GM19467 (cell line): ENCODE results near the gene CHST6.
"Not testable (repeated sequence)": the region's sequence is repeated elsewhere in the genome, so short reads cannot be mapped to it uniquely, and the experiment has no call there.

Experiments
- ATAC-seq: cut with Tn5 transposase; IDR thresholded peaks from one replicate; pipeline ENCODE4 v1.9.1; 2021; ENCODE audit warnings: mild to moderate bottlenecking, moderate library complexity; ENCODE audit not compliant: unreplicated experiment

The CHST6 gene

GRCh38 chr16:75495076-75495674, at the start of gene CHST6:
Gene CHST6 (minus strand): TSS chr16:75495441. CDS start chr16:75479828, 15,613 bp downstream.
- peak; percentile 65 for ATAC-seq

GRCh38 chr16:75542462-75542861, 47.2 kb upstream of the CHST6 start:
- ATAC-seq, result not testable (repeated sequence)

DNA sequence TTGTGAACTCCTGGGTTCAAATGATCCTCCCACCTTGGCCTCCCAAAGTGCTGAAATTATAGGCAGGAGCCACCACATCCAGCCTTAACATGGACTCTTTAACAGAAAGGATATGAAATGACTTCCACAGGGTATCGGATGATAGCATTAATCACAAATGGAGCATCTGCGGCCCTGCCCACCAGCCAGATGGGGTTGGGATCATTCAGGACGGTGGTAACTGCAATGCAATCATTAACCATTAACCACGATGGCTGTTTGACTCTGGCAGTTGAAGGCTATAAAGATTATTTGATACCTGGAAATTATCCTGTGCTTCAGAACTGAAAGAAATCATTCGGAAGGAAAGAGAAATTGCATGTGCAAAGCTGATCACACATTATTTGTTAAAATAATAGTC, 46.0 kb upstream of the CHST6 start:
- no peak for ATAC-seq

DNA sequence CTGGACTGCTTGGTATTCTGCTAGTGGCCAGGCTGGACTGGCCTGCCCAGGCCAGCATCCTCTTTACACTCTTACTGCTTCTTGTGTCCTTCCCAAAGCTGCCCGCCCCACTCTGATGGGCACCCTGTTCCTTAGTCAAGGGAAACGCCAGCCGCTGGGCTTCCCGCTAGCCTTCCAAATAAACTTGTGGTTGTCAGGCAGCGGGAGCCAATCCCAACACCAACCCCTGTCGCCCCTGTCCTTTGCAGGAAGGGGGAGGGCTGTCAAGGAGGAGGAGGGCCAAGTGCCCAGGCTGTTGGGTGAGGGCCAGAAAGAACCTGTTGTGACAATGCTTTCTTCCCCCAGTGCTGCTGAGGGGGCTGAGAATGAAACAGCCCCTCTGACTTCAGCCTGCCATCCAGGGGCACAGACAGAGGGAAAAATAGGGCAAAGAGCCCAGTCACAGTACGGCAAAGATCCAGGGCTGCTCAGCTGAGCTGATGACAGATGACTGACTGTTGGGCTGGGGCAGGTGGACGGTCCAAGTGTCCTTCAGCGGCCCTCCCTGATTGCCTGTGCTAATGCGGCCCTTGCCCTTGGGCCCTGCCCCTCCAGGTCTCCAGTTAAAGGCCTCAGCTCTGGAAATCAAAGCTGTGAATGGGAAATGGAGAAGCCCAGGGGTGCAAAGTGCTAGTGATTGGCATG, 43.8 kb upstream of the CHST6 start:
- ATAC-seq, result not testable (repeated sequence)

DNA sequence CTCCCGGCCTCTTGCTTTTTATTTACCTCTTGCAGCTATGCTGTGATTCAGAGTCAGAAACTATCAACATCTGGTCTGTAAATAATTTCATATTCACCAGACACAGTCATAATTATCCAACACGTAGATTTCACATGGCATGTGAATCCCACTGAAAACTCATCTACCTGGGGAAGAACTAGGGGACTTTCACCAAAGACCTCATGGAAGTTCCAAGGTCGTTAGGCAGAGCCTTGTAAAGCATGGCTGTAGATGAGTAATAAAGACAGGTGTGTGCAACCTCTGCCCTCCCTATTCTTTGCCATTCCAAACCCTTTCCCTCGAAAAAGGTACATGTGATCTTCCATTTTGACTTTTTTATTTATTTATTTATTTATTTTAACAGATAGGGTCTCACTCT, 42.5 kb upstream of the CHST6 start:
- no peak for ATAC-seq

DNA sequence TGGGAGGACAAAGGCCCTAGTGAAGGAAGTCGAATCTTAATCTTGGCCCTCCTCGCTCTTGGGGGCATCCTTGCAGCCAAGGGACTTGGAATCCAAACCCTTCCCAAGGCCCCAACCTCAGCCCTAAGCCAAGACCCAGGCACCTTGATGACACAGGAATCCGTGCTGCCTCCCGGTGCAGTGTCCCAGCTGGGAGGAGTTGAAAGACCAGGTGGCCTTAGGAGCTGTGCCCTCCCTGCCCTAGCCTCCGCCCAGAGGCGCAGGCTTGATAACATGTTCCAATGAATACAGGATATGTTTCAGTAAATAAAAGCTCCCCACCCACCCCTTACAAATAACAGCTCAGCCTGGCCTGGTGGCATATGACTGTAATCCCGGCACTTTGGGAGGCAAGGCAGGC, 40.7 kb upstream of the CHST6 start, which contains the start of gene CHST5:
CHST5 (minus strand) TSS at position 208 of the 400 bp plus-strand sequence. CDS start 5,724 bp downstream, outside the sequence.
- ATAC-seq, result no peak

GRCh38 chr16:75535211-75535843, 40.1 kb upstream of the CHST6 start:
- no peak for ATAC-seq

DNA sequence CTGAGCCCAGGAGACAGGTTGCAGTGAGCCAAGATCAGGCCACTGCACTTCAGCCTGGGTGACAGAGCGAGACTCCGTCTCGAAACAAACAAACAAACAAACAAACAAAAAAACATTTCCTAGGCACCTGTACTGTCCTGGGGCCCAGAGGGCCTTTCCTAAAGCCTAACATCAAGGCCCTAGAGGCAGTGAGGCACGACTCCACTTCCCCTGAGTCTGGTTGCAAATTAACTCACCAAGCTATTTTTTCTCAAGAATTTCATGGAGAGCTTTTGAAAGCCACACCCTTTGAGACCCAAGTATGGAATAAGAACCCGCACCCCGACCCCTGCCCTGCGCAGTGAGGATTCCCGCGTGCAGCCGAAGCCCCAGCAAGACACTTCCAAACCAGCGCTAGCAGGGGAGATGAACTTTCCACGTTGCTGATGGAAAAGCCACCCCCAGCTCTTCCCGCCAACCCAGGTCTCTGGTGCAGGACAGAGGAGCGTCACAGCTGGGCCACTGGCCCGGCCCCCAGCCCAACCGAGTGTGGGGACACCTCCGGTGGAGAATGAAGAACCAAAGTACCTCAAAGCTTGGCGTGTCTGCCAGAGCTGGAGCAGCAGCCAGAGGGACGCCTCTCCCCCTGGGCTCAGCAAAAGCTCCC, 39.4 kb upstream of the CHST6 start:
- no peak for ATAC-seq

DNA sequence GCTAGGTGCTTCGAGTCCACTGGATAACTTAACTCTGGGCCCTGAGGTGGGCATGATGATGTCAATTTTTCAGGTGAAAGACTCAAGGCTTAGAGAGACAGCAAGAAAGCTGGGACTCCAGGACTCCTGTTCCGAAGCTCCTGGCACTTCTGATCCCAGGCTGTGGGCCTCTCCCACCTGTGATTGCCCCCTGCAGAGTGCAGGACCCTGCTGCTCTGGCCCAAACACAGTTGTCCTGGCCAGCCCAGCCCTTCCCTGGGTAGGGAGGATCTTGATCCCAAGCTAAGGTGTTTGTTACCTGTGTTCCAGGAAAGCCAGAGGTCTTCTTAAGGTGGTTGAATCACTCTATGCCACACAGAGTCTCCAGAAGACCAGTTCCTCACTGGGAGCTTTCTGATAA, 37.5 kb upstream of the CHST6 start:
- ATAC-seq, result no peak

DNA sequence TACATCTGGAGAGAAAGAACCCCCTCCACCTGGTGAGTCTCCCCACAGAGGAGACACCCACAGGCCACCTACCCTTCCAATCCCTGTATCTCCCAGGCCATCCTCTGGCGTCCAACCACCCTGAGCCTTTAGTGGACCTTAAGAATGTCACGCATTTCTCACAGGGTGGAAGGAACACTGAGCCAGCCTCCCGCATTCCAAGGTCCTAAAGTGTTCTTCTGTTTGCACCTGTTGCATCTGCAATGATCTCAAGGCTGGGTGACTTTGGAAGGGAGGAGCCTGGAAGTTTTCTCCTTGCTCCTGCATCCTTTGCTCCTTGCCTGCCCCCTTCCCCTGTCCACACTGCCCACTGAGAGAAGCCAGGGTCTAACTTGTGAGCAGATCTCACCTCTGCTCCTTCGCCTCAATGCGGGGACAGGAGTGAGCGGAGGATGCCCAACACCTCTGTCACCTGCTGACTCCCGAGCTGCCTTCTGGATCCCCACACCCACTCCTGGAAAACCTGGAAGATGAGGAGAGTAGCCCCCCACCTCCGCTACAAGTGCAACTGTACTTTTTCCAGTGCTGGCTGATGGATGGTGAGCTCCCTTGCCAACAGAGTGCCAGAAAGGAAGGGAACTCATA, 37.0 kb upstream of the CHST6 start:
- no peak for ATAC-seq

DNA sequence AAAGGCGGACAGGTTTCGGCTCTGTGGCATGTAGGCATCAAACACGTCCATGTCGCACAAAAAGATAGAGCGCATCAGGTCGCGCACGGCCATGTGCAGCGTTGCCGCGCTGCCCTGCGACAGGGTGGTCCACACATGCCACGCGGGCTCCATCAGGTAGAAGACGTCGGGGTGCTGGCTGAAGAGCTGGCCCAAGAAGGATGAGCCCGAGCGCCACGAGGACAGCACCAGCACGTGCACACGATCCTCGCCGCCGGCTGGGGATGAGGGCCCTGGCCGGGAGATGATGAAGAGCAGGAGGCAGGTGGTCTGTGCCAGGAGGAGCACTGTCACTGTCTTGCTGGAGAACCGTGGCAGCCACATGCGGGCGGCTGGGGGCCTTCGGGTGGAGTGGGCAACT, 34.7 kb upstream of the CHST6 start:
- no peak for ATAC-seq

GRCh38 chr16:75529056-75529905, 34.0 kb upstream of the CHST6 start:
- no peak for ATAC-seq

- no peak for ATAC-seq
Measured at GRCh38 chr16:75527825-75528299, 32.6 kb upstream of the CHST6 start.

GRCh38 chr16:75526032-75526790, 31.0 kb upstream of the CHST6 start:
- ATAC-seq, result no peak

- ATAC-seq, result no peak
Measured at GRCh38 chr16:75519175-75519574, 23.9 kb upstream of the CHST6 start.

GRCh38 chr16:75516189-75516966, 21.1 kb upstream of the CHST6 start:
- peak; percentile 11 for ATAC-seq

GRCh38 chr16:75514296-75514695, 19.1 kb upstream of the CHST6 start:
- no peak for ATAC-seq

DNA sequence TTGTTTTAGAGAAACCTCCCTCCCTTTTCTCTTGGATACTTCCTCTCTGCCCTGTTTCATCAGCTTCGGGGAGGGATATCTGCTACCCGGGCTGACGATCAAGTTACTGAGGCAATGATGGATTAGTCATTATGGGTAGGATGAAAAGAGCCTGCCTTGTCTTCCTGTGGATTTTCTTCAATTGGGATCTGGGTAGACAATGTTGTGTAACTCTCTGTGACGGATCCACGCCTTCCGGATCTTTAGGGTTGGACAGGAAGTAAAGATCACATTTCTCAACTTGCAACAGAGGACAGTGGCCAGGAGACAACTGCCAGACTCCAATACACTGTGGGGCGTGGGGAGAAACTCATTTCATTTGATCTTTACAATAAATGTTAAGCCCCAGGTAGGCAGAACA, 11.3 kb upstream of the CHST6 start:
- no peak for ATAC-seq

DNA sequence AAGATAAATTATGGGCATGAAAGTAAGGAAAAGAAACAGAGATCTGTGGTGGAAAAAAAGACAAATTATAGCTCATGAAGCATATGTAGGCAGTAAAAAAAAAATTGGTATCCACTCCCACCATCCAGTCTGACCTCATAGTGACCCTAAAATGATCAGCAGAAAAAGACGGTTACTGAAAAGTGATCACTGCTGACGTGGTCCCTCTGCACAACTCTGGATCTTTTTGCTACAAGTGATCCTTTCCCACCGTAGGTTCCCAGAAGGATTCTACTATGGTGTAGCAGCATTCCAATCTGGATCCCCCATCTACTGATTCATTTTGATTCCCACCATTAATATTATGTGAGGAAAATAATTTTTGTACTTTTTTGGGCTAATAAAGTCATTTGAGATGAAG, 10.9 kb upstream of the CHST6 start:
- no peak for ATAC-seq
